ENCODE data around the gene NEUROD6. TPM values are rescaled to one million over a fixed set of nuclear protein-coding genes. Genes with fewer than 3 reads are reported as not detected.

NEUROD6 gene
- total and polyA plus RNA-seq, 4 donors, result not detected

DNA sequence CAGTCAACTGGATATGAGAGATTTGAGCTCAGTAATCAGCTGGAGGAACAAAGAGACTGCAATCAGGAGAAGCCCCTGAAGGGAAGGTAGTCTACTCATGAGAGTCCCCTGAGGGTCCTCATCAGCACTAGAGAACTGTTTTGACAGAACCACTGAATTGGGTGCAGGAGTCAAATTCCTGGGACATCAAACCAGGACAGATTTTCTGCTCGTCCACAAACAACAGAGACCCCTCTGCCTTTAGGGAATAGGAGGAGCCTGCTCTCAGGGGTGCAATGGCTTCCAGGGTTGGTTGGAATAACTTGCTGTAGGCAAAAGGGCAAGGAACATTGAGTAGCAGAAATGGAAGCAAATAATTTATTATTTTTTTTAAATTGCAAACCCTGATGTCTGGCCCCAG, 21.9 kb upstream of the NEUROD6 start:
- no peaks in the 10 kb centered on the region for H3K36me3 ChIP-seq (ENCODE audit: control insufficient read depth in 4 of 4, insufficient read depth in 3 of 4, low read depth in 1 of 4, low read length in 3 of 4)
- no peak overlapping the region for H3K9ac ChIP-seq (ENCODE audit: low read depth in 1 of 2, low read length in 2 of 2)
- no peak for TF ChIP-seq HNF4G (IDR thresholded peaks at IDR 0.05)
- no peak for TF ChIP-seq HNF4A (conservative IDR thresholded peaks at IDR 0.05)
- TF ChIP-seq EGR1 (IDR thresholded peaks at IDR 0.05; ENCODE audit: low read depth in 2 of 2), result no peak
- TF ChIP-seq FOXA2 (IDR thresholded peaks at IDR 0.05), result no peak
- no peak for TF ChIP-seq CTCF (IDR thresholded peaks at IDR 0.05; ENCODE audit: low read depth, low read length, missing input control)
- no peak for TF ChIP-seq JUND (IDR thresholded peaks at IDR 0.05)
- no peak for TF ChIP-seq GABPA (IDR thresholded peaks at IDR 0.05 in 1 of 2, conservative IDR thresholded peaks at IDR 0.05 in 1 of 2)
- H3K27ac ChIP-seq (ENCODE audit: low read depth in 1 of 2, low read length in 2 of 2), result no peak overlapping the region
- WGBS, result 26% methylated on average over 1 of the region's 1 CpG
- H3K27me3 ChIP-seq (ENCODE audit: control insufficient read depth in 4 of 4, insufficient read depth in 4 of 4, low read length in 3 of 4), result no peaks in the 10 kb centered on the region
- H3K4me3 ChIP-seq (ENCODE audit: low read depth in 1 of 3, low read length in 3 of 3), result no peak overlapping the region
- no peaks in the 10 kb centered on the region for H3K9me3 ChIP-seq (ENCODE audit: control insufficient read depth in 4 of 4, low read length in 3 of 4)
- no peaks in the 10 kb centered on the region for H3K4me1 ChIP-seq (ENCODE audit: control insufficient read depth in 4 of 4, insufficient read depth in 4 of 4, low read length in 3 of 4)
- no peak for DNase-seq (ENCODE audit: low spot score)

GRCh38 chr7:31358467-31358866, 17.9 kb upstream of the NEUROD6 start:
- 29% methylated on average over 3 of the region's 3 CpGs for WGBS
- no peak for TF ChIP-seq FOXA2 (IDR thresholded peaks at IDR 0.05)
- TF ChIP-seq YY1 (IDR thresholded peaks at IDR 0.05), result no peak
- TF ChIP-seq, protein P1, sequence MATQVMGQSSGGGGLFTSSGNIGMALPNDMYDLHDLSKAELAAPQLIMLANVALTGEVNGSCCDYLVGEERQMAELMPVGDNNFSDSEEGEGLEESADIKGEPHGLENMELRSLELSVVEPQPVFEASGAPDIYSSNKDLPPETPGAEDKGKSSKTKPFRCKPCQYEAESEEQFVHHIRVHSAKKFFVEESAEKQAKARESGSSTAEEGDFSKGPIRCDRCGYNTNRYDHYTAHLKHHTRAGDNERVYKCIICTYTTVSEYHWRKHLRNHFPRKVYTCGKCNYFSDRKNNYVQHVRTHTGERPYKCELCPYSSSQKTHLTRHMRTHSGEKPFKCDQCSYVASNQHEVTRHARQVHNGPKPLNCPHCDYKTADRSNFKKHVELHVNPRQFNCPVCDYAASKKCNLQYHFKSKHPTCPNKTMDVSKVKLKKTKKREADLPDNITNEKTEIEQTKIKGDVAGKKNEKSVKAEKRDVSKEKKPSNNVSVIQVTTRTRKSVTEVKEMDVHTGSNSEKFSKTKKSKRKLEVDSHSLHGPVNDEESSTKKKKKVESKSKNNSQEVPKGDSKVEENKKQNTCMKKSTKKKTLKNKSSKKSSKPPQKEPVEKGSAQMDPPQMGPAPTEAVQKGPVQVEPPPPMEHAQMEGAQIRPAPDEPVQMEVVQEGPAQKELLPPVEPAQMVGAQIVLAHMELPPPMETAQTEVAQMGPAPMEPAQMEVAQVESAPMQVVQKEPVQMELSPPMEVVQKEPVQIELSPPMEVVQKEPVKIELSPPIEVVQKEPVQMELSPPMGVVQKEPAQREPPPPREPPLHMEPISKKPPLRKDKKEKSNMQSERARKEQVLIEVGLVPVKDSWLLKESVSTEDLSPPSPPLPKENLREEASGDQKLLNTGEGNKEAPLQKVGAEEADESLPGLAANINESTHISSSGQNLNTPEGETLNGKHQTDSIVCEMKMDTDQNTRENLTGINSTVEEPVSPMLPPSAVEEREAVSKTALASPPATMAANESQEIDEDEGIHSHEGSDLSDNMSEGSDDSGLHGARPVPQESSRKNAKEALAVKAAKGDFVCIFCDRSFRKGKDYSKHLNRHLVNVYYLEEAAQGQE (IDR thresholded peaks at IDR 0.05), result no peak
- TF ChIP-seq RAD21 (IDR thresholded peaks at IDR 0.05), result no peak
- TF ChIP-seq FOXA1 (IDR thresholded peaks at IDR 0.05), result no peak
- no peak for TF ChIP-seq TAF1 (conservative IDR thresholded peaks at IDR 0.05)
- no peak for TF ChIP-seq HNF4G (IDR thresholded peaks at IDR 0.05)
- TF ChIP-seq, protein P2, sequence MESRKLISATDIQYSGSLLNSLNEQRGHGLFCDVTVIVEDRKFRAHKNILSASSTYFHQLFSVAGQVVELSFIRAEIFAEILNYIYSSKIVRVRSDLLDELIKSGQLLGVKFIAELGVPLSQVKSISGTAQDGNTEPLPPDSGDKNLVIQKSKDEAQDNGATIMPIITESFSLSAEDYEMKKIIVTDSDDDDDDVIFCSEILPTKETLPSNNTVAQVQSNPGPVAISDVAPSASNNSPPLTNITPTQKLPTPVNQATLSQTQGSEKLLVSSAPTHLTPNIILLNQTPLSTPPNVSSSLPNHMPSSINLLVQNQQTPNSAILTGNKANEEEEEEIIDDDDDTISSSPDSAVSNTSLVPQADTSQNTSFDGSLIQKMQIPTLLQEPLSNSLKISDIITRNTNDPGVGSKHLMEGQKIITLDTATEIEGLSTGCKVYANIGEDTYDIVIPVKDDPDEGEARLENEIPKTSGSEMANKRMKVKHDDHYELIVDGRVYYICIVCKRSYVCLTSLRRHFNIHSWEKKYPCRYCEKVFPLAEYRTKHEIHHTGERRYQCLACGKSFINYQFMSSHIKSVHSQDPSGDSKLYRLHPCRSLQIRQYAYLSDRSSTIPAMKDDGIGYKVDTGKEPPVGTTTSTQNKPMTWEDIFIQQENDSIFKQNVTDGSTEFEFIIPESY (IDR thresholded peaks at IDR 0.05), result no peak
- no peak for TF ChIP-seq EGR1 (IDR thresholded peaks at IDR 0.05; ENCODE audit: low read depth in 2 of 2)
- no peak for TF ChIP-seq JUND (IDR thresholded peaks at IDR 0.05)
- no peak for TF ChIP-seq NR2F2 (IDR thresholded peaks at IDR 0.05)
- no peak for TF ChIP-seq ATF3 (IDR thresholded peaks at IDR 0.05)
- TF ChIP-seq HNF4A (conservative IDR thresholded peaks at IDR 0.05), result no peak
- TF ChIP-seq MAX (IDR thresholded peaks at IDR 0.05), result no peak
- TF ChIP-seq CTCF (IDR thresholded peaks at IDR 0.05; ENCODE audit: low read depth, low read length, missing input control), result no peak
- TF ChIP-seq RXRA (IDR thresholded peaks at IDR 0.05), result no peak
- TF ChIP-seq SP1 (IDR thresholded peaks at IDR 0.05), result no peak
- no peak for TF ChIP-seq GABPA (IDR thresholded peaks at IDR 0.05 in 1 of 2, conservative IDR thresholded peaks at IDR 0.05 in 1 of 2)

More at GRCh38 chr7:31358467-31358866, 17.9 kb upstream of the NEUROD6 start:
- H3K4me1 ChIP-seq (ENCODE audit: control insufficient read depth in 4 of 4, insufficient read depth in 4 of 4, low read length in 3 of 4), result no peaks in the 10 kb centered on the region
- H3K27me3 ChIP-seq (ENCODE audit: control insufficient read depth in 4 of 4, insufficient read depth in 4 of 4, low read length in 3 of 4), result no peaks in the 10 kb centered on the region
- no peak overlapping the region for H3K9ac ChIP-seq (ENCODE audit: low read depth in 1 of 2, low read length in 2 of 2)
- H3K4me3 ChIP-seq (ENCODE audit: low read depth in 1 of 3, low read length in 3 of 3), result no peak overlapping the region
- no peaks in the 10 kb centered on the region for H3K9me3 ChIP-seq (ENCODE audit: control insufficient read depth in 4 of 4, low read length in 3 of 4)
- no peaks in the 10 kb centered on the region for H3K36me3 ChIP-seq (ENCODE audit: control insufficient read depth in 4 of 4, insufficient read depth in 3 of 4, low read depth in 1 of 4, low read length in 3 of 4)
- no peak overlapping the region for H3K27ac ChIP-seq (ENCODE audit: low read depth in 1 of 2, low read length in 2 of 2)
- DNase-seq (ENCODE audit: low spot score), result no peak
